ENCODE measurements around the gene IGF2R.

DNA sequence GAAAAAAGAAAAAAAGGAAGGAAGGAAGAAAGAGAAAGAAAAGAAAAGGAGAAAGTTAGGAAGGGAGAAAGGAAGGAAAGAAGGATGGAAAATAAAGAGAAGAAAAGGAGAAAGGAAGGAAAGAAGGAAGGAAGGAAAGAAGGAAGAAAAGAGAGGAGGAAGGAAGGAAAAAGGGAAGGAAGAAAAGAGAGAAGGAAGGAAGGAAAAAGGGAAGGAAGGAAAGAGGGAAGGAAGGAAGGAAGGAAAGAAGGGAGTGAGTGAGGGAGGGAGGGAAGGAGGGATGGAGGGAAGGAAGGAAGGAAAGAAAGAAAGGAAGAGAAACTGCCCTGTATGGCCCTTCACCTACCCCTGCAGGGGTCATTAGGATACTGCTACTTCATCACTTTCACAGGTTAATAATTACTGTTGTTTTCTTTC lies 12.9 kb upstream of the IGF2R start:
- TF ChIP-seq CTCF (IDR thresholded peaks at IDR 0.05; ENCODE audit: low read depth, low read length) (no peak), POLR2A (IDR thresholded peaks at IDR 0.05; ENCODE audit: extremely low read depth, insufficient read length) (no peak)
